Activated CD4-positive, CD25-positive, alpha-beta regulatory T cell (primary cell): ENCODE data around the gene MAMDC4.

Experiments
- DNase-seq, 4 experiments: peaks; one replicate each; lab custom pipeline; 2025; lab: John Stamatoyannopoulos, UW

Gene MAMDC4

DNA sequence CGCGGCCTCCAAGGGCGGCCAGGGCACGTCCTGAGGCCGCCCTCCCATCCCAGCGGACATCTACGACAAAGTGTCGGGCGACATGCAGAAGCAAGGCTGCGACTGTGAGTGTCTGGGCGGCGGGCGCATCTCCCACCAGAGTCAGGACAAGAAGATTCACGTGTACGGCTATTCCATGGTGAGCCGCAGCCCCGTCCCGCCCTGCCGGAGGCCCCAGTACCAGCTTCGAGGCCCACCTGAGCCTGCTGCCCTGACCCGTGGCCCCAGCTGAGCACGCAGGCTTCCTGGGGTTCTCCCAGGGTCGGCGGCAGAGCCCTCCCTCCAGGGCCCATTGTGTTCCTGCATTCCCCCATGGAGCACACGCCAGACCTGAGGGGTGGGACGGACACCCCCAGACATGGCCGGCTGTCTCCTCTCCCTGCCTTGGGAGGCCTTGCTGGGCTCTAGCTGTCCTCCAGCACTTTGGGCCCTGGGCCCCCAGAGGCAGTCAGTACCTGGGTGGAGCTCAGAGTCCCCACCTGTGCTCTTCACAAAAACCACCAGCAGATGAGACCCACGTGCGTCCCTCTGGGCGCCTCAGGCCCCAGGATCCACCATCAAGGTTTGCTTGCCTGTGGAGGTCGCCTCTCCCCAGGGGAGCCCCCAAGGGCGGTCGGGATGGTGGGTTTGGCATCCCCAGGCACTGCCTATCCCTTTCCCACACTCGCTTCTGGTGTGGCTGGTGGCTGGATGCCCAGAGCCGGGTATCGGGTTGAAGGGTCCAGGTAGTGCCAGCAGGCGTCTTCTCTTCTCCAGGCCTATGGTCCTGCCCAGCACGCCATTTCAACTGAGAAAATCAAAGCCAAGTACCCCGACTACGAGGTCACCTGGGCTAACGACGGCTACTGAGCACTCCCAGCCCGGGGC lies 1.9 kb upstream of the MAMDC4 start:
- no peak for DNase-seq

- no peak for DNase-seq
Measured at GRCh38 chr9:136850866-136851775, 1.0 kb upstream of the MAMDC4 start.

DNA sequence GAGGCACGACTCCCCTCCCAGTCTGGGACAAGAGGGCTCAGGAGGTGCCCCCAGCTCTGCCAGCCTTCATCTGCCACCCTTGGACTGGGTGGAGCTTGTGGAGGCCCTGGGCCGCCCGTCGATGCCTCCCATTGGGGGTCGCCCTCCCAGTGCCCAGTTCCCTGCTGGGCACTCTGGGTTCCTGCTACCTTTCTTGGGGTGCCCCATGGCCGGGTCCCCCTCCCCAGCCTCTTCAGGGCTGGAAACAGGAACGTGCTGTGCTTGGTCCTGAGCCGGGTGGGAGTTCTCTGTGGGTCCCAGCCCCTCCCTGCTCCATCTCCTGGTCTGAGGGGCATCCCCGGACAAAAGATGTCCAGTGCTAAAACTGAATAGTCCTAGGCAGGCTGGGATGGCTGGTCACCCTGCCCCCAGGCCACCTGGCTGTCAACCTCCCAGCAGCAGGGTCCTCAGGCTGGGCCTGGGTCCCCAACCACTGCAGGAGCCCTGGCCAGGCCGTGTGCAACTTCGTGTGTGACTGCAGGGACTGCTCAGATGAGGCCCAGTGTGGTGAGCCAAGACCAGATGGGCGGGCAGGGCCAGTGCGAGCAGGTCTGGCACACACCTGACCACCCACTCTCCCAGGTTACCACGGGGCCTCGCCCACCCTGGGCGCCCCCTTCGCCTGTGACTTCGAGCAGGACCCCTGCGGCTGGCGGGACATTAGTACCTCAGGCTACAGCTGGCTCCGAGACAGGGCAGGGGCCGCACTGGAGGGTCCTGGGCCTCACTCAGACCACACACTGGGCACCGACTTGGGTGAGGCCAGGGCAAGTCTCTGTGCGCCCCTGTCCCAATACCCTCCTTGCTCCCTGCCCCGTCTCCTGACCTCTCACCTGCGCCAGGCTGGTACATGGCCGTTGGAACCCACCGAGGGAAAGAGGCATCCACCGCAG lies 784 bp downstream of the MAMDC4 start:
- DNase-seq = no peak

GRCh38 chr9:136853596-136854112 lies 1.5 kb downstream of the MAMDC4 start:
- DNase-seq = no peak

GRCh38 chr9:136854113-136854841 lies 2.1 kb downstream of the MAMDC4 start:
- no peak for DNase-seq

DNA sequence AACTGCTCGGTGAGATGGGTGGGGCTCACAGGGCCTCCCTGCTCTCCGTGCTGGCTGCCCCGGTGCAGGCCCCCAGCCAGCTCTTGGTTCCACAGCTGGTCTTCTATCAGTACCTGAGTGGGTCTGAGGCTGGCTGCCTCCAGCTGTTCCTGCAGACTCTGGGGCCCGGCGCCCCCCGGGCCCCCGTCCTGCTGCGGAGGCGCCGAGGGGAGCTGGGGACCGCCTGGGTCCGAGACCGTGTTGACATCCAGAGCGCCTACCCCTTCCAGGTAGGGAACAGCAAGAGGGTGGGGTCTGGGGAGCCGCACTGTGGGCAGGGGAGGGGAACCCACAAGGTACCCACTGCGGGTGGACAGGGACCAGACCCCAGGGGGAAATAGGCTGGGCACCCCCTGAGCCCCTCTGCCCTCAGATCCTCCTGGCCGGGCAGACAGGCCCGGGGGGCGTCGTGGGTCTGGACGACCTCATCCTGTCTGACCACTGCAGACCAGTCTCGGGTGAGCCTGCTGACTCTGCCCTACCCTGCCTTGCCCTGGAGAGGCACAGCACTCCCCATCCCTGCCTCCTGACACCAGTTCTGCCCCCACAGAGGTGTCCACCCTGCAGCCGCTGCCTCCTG lies 2.8 kb downstream of the MAMDC4 start:
- no peak for DNase-seq

DNA sequence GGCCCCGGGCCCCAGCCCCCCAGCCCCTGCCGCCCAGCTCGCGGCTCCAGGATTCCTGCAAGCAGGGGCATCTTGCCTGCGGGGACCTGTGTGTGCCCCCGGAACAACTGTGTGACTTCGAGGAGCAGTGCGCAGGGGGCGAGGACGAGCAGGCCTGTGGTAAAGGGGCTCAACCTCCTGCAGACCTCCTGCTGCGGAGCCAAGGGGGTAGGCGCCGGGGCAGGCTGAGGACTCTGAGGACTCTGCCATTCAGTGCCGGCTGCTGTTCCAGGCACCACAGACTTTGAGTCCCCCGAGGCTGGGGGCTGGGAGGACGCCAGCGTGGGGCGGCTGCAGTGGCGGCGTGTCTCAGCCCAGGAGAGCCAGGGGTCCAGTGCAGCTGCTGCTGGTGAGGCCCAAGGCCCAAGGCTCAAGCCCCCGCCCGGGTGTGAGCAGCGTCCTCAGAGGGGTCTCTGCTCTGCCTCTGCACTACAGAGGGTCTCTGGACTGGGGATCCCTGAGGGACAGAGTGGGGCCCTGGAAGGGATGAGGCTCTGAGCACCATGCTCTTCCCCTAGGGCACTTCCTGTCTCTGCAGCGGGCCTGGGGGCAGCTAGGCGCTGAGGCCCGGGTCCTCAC lies 3.4 kb downstream of the MAMDC4 start:
- no peak for DNase-seq

DNA sequence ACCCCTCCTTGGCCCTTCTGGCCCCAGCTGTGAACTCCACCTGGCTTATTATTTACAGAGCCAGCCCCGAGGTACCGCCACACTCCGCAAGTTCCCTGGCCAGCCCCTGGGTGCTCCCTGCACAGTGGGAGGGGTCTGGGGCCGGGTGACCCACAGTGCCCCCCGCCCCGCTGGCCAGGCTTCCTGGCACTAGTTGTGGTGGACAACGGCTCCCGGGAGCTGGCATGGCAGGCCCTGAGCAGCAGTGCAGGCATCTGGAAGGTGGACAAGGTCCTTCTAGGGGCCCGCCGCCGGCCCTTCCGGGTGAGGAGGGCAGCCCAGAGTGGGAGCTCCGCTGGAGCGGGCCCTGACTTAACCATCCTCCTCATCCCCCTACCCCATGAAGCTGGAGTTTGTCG lies 3.9 kb downstream of the MAMDC4 start:
- DNase-seq = no peak

DNA sequence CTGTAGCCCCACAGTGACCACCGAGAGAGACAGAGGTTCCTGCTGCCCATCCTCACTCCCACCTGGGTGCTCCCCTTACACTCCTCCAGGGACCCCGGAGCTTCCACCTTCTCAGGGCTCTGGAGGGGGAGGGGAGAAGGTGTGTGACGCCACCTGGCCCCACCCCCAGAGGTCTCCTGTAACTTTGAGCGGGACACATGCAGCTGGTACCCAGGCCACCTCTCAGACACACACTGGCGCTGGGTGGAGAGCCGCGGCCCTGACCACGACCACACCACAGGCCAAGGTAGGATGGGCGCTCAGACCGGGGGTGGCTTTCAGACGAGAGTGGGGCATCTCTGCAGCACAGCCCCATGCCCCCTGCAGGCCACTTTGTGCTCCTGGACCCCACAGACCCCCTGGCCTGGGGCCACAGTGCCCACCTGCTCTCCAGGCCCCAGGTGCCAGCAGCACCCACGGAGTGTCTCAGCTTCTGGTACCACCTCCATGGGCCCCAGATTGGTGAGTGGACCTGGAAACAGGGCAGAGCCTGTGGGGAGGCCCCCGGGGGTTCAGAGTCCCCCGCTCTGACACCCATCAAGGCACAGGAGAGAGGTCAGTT lies 4.5 kb downstream of the MAMDC4 start:
- no peak for DNase-seq

DNA sequence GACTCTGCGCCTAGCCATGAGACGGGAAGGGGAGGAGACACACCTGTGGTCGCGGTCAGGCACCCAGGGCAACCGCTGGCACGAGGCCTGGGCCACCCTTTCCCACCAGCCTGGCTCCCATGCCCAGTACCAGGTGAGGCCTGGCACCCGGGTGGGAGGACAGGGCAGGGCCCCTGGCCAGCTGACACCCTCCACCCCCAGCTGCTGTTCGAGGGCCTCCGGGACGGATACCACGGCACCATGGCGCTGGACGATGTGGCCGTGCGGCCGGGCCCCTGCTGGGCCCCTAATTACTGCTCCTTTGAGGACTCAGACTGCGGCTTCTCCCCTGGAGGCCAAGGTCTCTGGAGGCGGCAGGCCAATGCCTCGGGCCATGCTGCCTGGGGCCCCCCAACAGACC lies 5.0 kb downstream of the MAMDC4 start:
- DNase-seq = no peak

GRCh38 chr9:136857581-136858412 lies 5.7 kb downstream of the MAMDC4 start:
- DNase-seq = no peak

DNA sequence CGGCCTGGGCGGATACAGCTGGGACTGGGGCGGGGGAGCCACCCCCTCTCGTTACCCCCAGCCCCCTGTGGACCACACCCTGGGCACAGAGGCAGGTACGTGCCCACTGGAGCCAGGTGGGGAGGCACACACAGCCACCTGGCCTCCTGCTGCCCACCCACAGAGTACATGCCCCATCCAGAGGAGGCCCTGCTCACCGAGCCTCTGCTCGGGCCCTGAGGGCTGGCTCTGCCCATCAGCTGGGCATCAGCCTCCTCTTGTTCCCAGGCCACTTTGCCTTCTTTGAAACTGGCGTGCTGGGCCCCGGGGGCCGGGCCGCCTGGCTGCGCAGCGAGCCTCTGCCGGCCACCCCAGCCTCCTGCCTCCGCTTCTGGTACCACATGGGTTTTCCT lies 6.3 kb downstream of the MAMDC4 start:
- DNase-seq = no peak

DNA sequence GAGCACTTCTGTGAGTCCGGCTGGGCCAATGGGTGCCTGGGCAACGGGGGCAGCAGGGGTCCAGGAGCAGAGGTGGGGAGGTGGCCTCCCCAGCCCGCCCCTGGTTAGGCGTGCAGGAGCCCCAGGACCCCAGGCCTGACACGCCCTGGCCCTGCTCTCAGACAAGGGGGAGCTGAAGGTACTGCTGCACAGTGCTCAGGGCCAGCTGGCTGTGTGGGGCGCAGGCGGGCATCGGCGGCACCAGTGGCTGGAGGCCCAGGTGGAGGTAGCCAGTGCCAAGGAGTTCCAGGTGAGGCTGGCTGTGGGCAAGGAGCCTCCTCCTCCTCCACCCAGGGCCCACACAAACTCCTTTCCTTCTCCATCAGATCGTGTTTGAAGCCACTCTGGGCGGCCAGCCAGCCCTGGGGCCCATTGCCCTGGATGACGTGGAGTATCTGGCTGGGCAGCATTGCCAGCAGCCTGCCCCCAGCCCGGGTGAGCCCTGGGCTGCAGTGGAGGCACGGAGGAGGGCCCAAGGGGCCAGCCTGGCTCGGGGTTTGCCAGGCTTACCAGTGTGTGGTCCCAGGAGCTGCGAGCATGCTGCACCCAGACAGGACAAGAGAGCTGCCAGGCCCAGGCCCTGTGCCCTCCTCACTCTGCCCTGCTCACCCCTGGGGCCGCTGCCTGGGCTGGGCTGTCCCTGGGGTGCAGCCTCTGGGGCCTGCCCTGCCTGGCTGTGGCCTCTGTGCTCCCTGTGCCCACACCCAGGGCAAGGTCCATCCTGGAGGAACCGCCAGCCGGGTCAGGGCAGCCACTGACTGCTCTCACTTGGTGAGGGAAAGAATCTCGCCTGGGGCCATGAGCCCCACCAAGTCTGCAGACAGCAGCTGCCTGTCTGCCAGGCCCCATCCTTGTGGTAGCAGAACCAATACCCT lies 7.0 kb downstream of the MAMDC4 start:
- no peak for DNase-seq

GRCh38 chr9:136860529-136860928 lies 8.4 kb downstream of the MAMDC4 start:
- no peak for DNase-seq

DNA sequence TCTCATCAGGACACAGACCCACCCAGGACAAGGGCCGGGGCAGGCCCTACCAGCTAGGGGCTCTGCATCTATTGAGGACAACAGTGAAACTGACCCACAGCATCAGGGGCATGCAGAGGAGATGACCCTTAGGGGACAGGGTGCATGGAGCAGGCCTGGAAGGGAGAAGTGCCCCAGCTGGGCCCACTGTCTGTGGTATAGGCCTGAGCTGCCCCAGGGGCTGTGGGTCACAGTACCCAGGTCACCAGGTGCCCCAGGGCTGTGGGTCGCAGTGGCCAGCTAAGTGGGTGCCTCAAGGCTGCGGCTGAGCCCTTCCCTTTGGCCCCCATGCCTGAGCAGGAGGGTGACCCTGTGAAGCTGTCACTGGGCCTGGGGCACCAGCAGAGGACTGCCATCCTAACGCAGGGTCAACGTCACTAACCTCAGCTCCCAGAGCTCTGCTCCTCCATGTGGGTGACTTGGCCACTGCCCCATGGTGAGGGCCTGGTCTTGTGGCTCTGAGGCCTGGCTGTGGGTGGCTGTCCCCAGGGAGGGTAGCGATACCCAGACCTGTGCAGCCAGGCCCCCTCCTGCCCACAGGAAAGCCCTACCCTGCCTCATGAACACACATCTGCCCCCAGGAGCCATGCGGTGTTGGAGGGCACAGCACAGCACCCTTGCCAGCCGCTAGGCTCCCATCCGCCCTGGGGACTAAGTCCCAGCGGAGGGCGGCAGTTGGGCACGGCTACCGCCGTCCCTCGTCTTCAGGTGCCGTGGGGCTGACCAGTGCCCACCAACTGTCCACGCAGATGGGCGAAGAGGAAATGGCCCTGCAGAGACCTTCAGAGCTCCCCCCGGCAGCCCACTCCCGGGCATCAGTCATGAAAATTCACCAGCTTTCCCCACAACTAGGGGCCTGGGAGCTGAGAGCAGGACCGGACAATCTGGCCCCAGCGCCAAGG lies 9.1 kb downstream of the MAMDC4 start:
- DNase-seq = no peak

DNA sequence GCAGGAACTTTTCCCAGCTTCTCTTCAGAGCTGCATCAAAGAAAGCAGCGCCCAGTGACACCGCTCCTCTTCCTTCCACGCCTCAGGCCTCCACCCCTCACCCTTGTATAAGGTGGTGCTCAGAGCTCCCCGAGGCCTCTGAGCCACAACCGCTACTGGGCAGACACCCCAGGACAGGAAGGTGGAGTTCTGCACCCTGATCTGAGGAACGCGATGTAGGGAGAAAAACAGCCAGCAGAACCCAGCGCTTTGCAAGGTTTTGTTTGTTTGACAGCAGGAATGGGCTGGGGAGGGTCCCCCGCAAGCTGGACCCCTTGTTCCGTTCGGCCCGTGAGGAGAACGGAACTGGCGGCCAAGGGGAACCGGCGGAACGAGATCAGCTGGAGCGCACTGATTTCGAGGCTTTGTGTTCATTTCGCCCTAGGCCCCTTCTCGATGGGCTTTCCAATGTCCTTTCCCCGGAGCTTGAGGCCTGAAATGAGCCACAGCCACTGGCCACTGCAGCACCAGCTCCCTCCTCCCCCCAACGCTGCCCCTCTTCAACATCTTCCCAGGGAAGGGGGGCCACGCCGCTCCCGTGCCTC lies 9.8 kb downstream of the MAMDC4 start:
- DNase-seq = no peak
